HepG2 (cell line): ENCODE measurements around the gene SLC2A11. TPM values are rescaled to one million over a fixed set of nuclear protein-coding genes. Genes with fewer than 3 reads are reported as not detected.

ENCODE experiments used
- ATAC-seq: fragments of 200-7000 bp; cut with Tn5 transposase; 3 replicates; pipeline ENCODE4 v1.9.1; 2020; ENCODE audit warnings: mild to moderate bottlenecking, moderate library complexity
- BruUV-seq: library from RNA; stranded (reverse); fragments of 400-500 nt; replicated peaks from 2 replicates; lab custom pipeline; 2021; lab: Mats Ljungman, UMichigan
- CTCF ChIA-PET: fragments of 300-600 bp; formaldehyde crosslinking; extraction: SDS; loops from one replicate; lab custom pipeline; 2021; ENCODE audit warnings: low total read pairs, inconsistent platforms, low intra/inter-chr PET ratio; lab: Yijun Ruan, JAX
- POLR2A ChIA-PET: fragments of 350-600 bp; sonication (Branson Sonifier 250); formaldehyde crosslinking; loops from one replicate; lab custom pipeline; 2020; ENCODE audit warnings: antibody characterized with exemption, inconsistent platforms; lab: Yijun Ruan, JAX
- DNase-seq: peaks from one replicate; pipeline ENCODE4 v3.0.0-alpha.2; 2015; ENCODE audit warnings: low spot score
- FAIRE-seq: peaks from 3 replicates; lab custom pipeline; 2011; peaks lifted over from hg19 to GRCh38; lab: Jason Lieb, UNC
- H2AFZ ChIP-seq: one replicate; pipeline ENCODE4 v1.6.1; 2011; ENCODE audit warnings: low read length, inconsistent platforms
- H3K27ac ChIP-seq: fragments of 300-600 bp; 3 replicates; pipeline ENCODE4 v1.8.0; 2011; ENCODE audit warnings: mixed run types, mild to moderate bottlenecking, mixed read lengths, low read length, inconsistent platforms; ENCODE audit not compliant: insufficient read depth; ENCODE audit errors: extremely low read length
- H3K27me3 ChIP-seq, 2 experiments: fragments of 200-600 bp in 1 of 2; 2 replicates in 1 of 2; 3 replicates in 1 of 2; pipeline versions ENCODE4 v1.6.0 to v1.8.0; 2011; ENCODE audit warnings: low read length in 2 of 2, mild to moderate bottlenecking in 2 of 2, moderate library complexity in 2 of 2, inconsistent platforms in 1 of 2; ENCODE audit not compliant: insufficient read depth in 2 of 2, control insufficient read depth in 1 of 2
- H3K36me3 ChIP-seq, 2 experiments: fragments of 200-600 bp in 1 of 2; replicated peaks in 1 of 2; 2 replicates in 1 of 2; 3 replicates in 1 of 2; pipeline versions ENCODE4 v1.5.1 to v1.8.0; 2011; ENCODE audit warnings: low read length in 2 of 2, inconsistent platforms in 1 of 2; ENCODE audit not compliant: insufficient read depth in 2 of 2, control insufficient read depth in 1 of 2
- H3K4me1 ChIP-seq: 2 replicates; pipeline ENCODE4 v1.5.1; 2012; ENCODE audit warnings: low read length, inconsistent platforms; ENCODE audit not compliant: insufficient read depth
- H3K4me2 ChIP-seq: 2 replicates; pipeline ENCODE4 v1.6.0; 2011; ENCODE audit warnings: low read depth, low read length, inconsistent platforms
- H3K4me3 ChIP-seq, 3 experiments: fragments of 200-600 bp in 1 of 3; sonication (generic), shearing (Covaris generic) in 1 of 3; replicated peaks in 1 of 3; 2 replicates each; pipeline ENCODE4 v1.5.1; 2011 to 2016; ENCODE audit warnings: low read length in 3 of 3, inconsistent platforms in 2 of 3, low read depth in 2 of 3, mild to moderate bottlenecking in 2 of 3, control low read depth in 1 of 3, mixed read lengths in 1 of 3; ENCODE audit not compliant: insufficient read depth in 1 of 3
- H3K79me2 ChIP-seq: one replicate; pipeline ENCODE4 v1.6.1; 2011; ENCODE audit warnings: low read length, inconsistent platforms; ENCODE audit not compliant: insufficient read depth
- H3K9ac ChIP-seq: 2 replicates; pipeline ENCODE4 v1.6.0; 2011; ENCODE audit warnings: mild to moderate bottlenecking, low read depth, low read length, inconsistent platforms; ENCODE audit not compliant: insufficient read depth
- H3K9me3 ChIP-seq: 2 replicates; pipeline ENCODE4 v1.5.1; 2012; ENCODE audit warnings: mild to moderate bottlenecking, low read length
- H4K20me1 ChIP-seq: 2 replicates; pipeline ENCODE4 v1.6.0; 2011; ENCODE audit warnings: inconsistent platforms, mild to moderate bottlenecking, low read length, moderate library complexity; ENCODE audit not compliant: insufficient read depth
- ARNTL ChIP-seq: sonication (generic); formaldehyde crosslinking; IDR thresholded peaks from 2 replicates; pipeline ENCODE4 v1.4.0; 2020; ENCODE audit warnings: mild to moderate bottlenecking, missing genetic modification reagents
- HINFP ChIP-seq: sonication (generic); formaldehyde crosslinking; IDR thresholded peaks from 2 replicates; pipeline ENCODE4 v1.4.0; 2020; ENCODE audit warnings: low read depth, mild to moderate bottlenecking, missing genetic modification reagents
- MXD3 ChIP-seq: IDR thresholded peaks from 2 replicates; pipeline ENCODE4 v1.6.1; 2016; ENCODE audit warnings: mild to moderate bottlenecking, missing biosample characterization, missing genetic modification reagents
- PITX1 ChIP-seq: sonication (generic); formaldehyde crosslinking; IDR thresholded peaks from 2 replicates; pipeline ENCODE4 v1.5.1; 2020; ENCODE audit warnings: mild to moderate bottlenecking, missing genetic modification reagents
- SP2 ChIP-seq: sonication (generic); formaldehyde crosslinking; IDR thresholded peaks from 2 replicates; pipeline ENCODE4 v1.5.1; 2020; ENCODE audit warnings: mild to moderate bottlenecking, missing genetic modification reagents
- TERF1 ChIP-seq: sonication (generic); formaldehyde crosslinking; IDR thresholded peaks from 2 replicates; pipeline ENCODE4 v1.8.0; 2022; ENCODE audit warnings: mild to moderate bottlenecking, missing genetic modification reagents, moderate library complexity
- ZBTB43 ChIP-seq: sonication (generic); formaldehyde crosslinking; conservative IDR thresholded peaks from 2 replicates; pipeline ENCODE4 v1.4.0; 2020; ENCODE audit warnings: missing genetic modification reagents
- ZBTB7B ChIP-seq: sonication (generic); formaldehyde crosslinking; IDR thresholded peaks from 2 replicates; pipeline ENCODE4 v1.4.0; 2020; ENCODE audit warnings: missing genetic modification reagents
- ZNF580 ChIP-seq: IDR thresholded peaks from 2 replicates; pipeline ENCODE4 v1.6.1; 2016; ENCODE audit warnings: low read depth, borderline replicate concordance
- ZUFSP ChIP-seq: sonication (generic); formaldehyde crosslinking; IDR thresholded peaks from 2 replicates; pipeline ENCODE4 v1.9.0; 2021; ENCODE audit warnings: missing genetic modification reagents, mild to moderate bottlenecking, borderline replicate concordance
- WGBS: methylation state at CpG from one replicate; pipeline ENCODE4 v1.1.6; 2017; ENCODE audit warnings: low lambda C conversion rate; 5-methylcytosine and 5-hydroxymethylcytosine counted together
- in situ Hi-C: cut with HindIII; loops from 2 replicates; pipeline ENCODE4 v1.10.0; 2017; ENCODE audit warnings: low pct_unique_long_range_greater_than_20kb; ENCODE audit not compliant: extremely low pct_ligation_motif_present
- intact Hi-C: fragments of 100-400 bp; cut with micrococcal nuclease; formaldehyde crosslinking; loops from one replicate; pipeline ENCODE4 v1.10.0; 2022; ENCODE audit not compliant: unreplicated experiment
- polyA plus RNA-seq, 8 experiments: library from polyadenylated mRNA; depleted of rRNA in 3 of 8; stranded (reverse) in 7 of 8; unstranded in 1 of 8; fragments of >200 nt; fragmentation: Illumina TruSeq in 4 of 8; extraction: Trizol in 4 of 8; gene quantifications; 2 replicates each; pipeline versions ENCODE4 v1.2.1 to v1.2.3, GENCODE V29; 2011 to 2016; ENCODE audit warnings: low read depth in 4 of 8, missing spikeins in 1 of 8, mixed read lengths in 1 of 8; ENCODE audit not compliant: insufficient read depth in 1 of 8
- total RNA-seq, 5 experiments: library from RNA; depleted of rRNA; stranded (reverse); fragments of >200 nt; fragmentation: Illumina TruSeq; extraction: Trizol; gene quantifications; 2 replicates each; pipeline ENCODE4 v1.2.3, GENCODE V29; 2016; ENCODE audit warnings: low read depth in 1 of 5

Gene SLC2A11
- total and polyA plus RNA-seq, 2 of the 13 experiments (the other 11 are each of a cell fraction or from before 2014, with no cell fraction given), result 15.2 to 15.4 TPM

GRCh38 chr22:23841736-23842445 lies 15.8 kb upstream of the SLC2A11 start:
- no peaks in the 10 kb centered on the region for H3K79me2 ChIP-seq
- H3K4me2 ChIP-seq, result no peak overlapping the region
- H3K36me3 ChIP-seq, result no peaks in the 10 kb centered on the region
- intact Hi-C loops (no loop called here), in situ Hi-C loops (loop anchor here (25.0 kb wide), 1 partner anchor 230 kb away; no protein-coding TSS in a partner anchor)
- ChIA-PET CTCF (no interaction called here), POLR2A (interaction anchor here (0.6 kb wide), 1 partner anchor 15 kb away, joined by 3 read pairs; no protein-coding TSS in a partner anchor)
- BruUV-seq, result no TSS peak
- ATAC-seq, result no peak; the same call in 2 of the 3 replicates
- H4K20me1 ChIP-seq, result no peaks in the 10 kb centered on the region
- H3K9ac ChIP-seq, result no peak overlapping the region
- no peak for FAIRE-seq
- no peak for DNase-seq
- H3K4me3 ChIP-seq, result no peak overlapping the region
- TF ChIP-seq HINFP (CRISPR knock-in tag), result no peak
- TF ChIP-seq PITX1, result no peak
- TF ChIP-seq ZBTB43 (CRISPR knock-in tag), result no peak
- no peak for TF ChIP-seq MXD3
- TF ChIP-seq ZUFSP, result no peak
- TF ChIP-seq ZNF580 (CRISPR knock-in tag), result no peak
- TF ChIP-seq ZBTB7B (CRISPR knock-in tag), result no peak
- no peak for TF ChIP-seq SP2 (CRISPR knock-in tag)
- no peak for TF ChIP-seq ARNTL
- no peak for TF ChIP-seq TERF1 (CRISPR knock-in tag)
- H2AFZ ChIP-seq, result no peak overlapping the region
- 55% methylated on average over 8 of the region's 20 CpGs for WGBS
- peaks cover 0 to 13% of the 10 kb centered on the region in 2 experiments; a peak in 2 of 5 replicates for H3K27me3 ChIP-seq
- no peak overlapping the region for H3K27ac ChIP-seq
- peaks cover 27% of the 10 kb centered on the region for H3K4me1 ChIP-seq
- H3K9me3 ChIP-seq, result no peaks in the 10 kb centered on the region
